ENCODE measurements around the gene CNIH1.

Gene CNIH1

GRCh38 chr14:54488646-54489317, 47.6 kb upstream of the CNIH1 start, which contains the start of gene GMFB:
GMFB (minus strand) TSS chr14:54488980; CDS start chr14:54488927, 53 bp downstream.
- TF ChIP-seq FOXP2 (optimal IDR thresholded peaks at IDR 0.05; ENCODE audit: borderline replicate concordance, extremely low read depth, extremely low read length, insufficient read depth) (peak; percentile 51), TAF1 (IDR thresholded peaks at IDR 0.05; ENCODE audit: borderline replicate concordance, insufficient read depth, low read length) (0 out of 2 replicates have a peak, but pooled peaks have one; percentile 35), REST (IDR thresholded peaks at IDR 0.05; ENCODE audit: insufficient read depth in 1 of 2, low read depth in 2 of 2, low read length in 2 of 2) (0 out of 4 replicates have a peak, but pooled peaks of 1 of the 2 experiments have one; percentile 27), SIN3A (IDR thresholded peaks at IDR 0.05; ENCODE audit: borderline replicate concordance, insufficient read depth, low read length) (no peak), POLR2AphosphoS5 (IDR thresholded peaks at IDR 0.05; ENCODE audit: low read depth, low read length) (peak; percentile 51)

- TF ChIP-seq FOXP2 (optimal IDR thresholded peaks at IDR 0.05; ENCODE audit: borderline replicate concordance, extremely low read depth, extremely low read length, insufficient read depth) (no peak), POLR2AphosphoS5 (IDR thresholded peaks at IDR 0.05; ENCODE audit: low read depth, low read length) (no peak), SIN3A (IDR thresholded peaks at IDR 0.05; ENCODE audit: borderline replicate concordance, insufficient read depth, low read length) (no peak), REST (IDR thresholded peaks at IDR 0.05; ENCODE audit: insufficient read depth in 1 of 2, low read depth in 2 of 2, low read length in 2 of 2) (no peak), TAF1 (IDR thresholded peaks at IDR 0.05; ENCODE audit: borderline replicate concordance, insufficient read depth, low read length) (no peak)
Observed at GRCh38 chr14:54488318-54488645, 47.1 kb upstream of the CNIH1 start.

GRCh38 chr14:54487771-54488170, 46.6 kb upstream of the CNIH1 start:
- no peak for TF ChIP-seq SIN3A (IDR thresholded peaks at IDR 0.05; ENCODE audit: borderline replicate concordance, insufficient read depth, low read length)
- no peak for TF ChIP-seq POLR2AphosphoS5 (IDR thresholded peaks at IDR 0.05; ENCODE audit: low read depth, low read length)

- TF ChIP-seq POLR2AphosphoS5 (IDR thresholded peaks at IDR 0.05; ENCODE audit: low read depth, low read length) (no peak), FOXP2 (optimal IDR thresholded peaks at IDR 0.05; ENCODE audit: borderline replicate concordance, extremely low read depth, extremely low read length, insufficient read depth) (no peak), SIN3A (IDR thresholded peaks at IDR 0.05; ENCODE audit: borderline replicate concordance, insufficient read depth, low read length) (no peak), REST (IDR thresholded peaks at IDR 0.05; ENCODE audit: insufficient read depth in 1 of 2, low read depth in 2 of 2, low read length in 2 of 2) (no peak), TAF1 (IDR thresholded peaks at IDR 0.05; ENCODE audit: borderline replicate concordance, insufficient read depth, low read length) (no peak)
Observed at GRCh38 chr14:54486685-54487084, 45.5 kb upstream of the CNIH1 start.

GRCh38 chr14:54483846-54484245, 42.7 kb upstream of the CNIH1 start:
- TF ChIP-seq FOXP2 (optimal IDR thresholded peaks at IDR 0.05; ENCODE audit: borderline replicate concordance, extremely low read depth, extremely low read length, insufficient read depth) (no peak), REST (IDR thresholded peaks at IDR 0.05; ENCODE audit: insufficient read depth in 1 of 2, low read depth in 2 of 2, low read length in 2 of 2) (no peak), TAF1 (IDR thresholded peaks at IDR 0.05; ENCODE audit: borderline replicate concordance, insufficient read depth, low read length) (no peak), SIN3A (IDR thresholded peaks at IDR 0.05; ENCODE audit: borderline replicate concordance, insufficient read depth, low read length) (no peak), POLR2AphosphoS5 (IDR thresholded peaks at IDR 0.05; ENCODE audit: low read depth, low read length) (no peak)
